GM12878 (cell line): ENCODE measurements around the gene KCNK7.
A peak's percentile ranks its signal among the peaks of the same experiment; 100 is the strongest.

Experiments
- EP300 ChIP-seq, 2 experiments: fragments of 150-350 bp in 1 of 2; IDR thresholded peaks; 2 replicates each; pipeline ENCODE4 v1.6.1; 2011 to 2012; ENCODE audit warnings: low read depth in 2 of 2, low read length in 2 of 2, borderline replicate concordance in 1 of 2, improper control_type of control experiment in 1 of 2, inconsistent platforms in 1 of 2; ENCODE audit not compliant: control insufficient read depth in 1 of 2
- POLR2A ChIP-seq: IDR thresholded peaks from 2 replicates; pipeline ENCODE4 v1.6.1; 2011; ENCODE audit warnings: low read depth, mild to moderate bottlenecking, low read length
- RAD21 ChIP-seq: IDR thresholded peaks from 2 replicates; pipeline ENCODE4 v1.6.1; 2011; ENCODE audit warnings: mild to moderate bottlenecking, low read depth, low read length, moderate library complexity; ENCODE audit not compliant: insufficient read depth
- SMAD1 ChIP-seq: fragments of 450-650 bp; IDR thresholded peaks from 2 replicates; pipeline ENCODE4 v1.6.1; 2018; ENCODE audit warnings: mild to moderate bottlenecking, low read depth; ENCODE audit not compliant: partially characterized antibody
- TF ChIP-seq, protein P1 (sequence below): IDR thresholded peaks from 2 replicates; pipeline ENCODE4 v1.6.1; 2012; ENCODE audit warnings: low read depth, low read length, improper control_type of control experiment
- TF ChIP-seq, protein P2 (sequence below), 3 experiments: IDR thresholded peaks in 2 of 3; conservative IDR thresholded peaks in 1 of 3; 2 replicates each; pipeline ENCODE4 v1.5.1; 2011; ENCODE audit warnings: low read depth in 3 of 3, low read length in 3 of 3, mild to moderate bottlenecking in 3 of 3, control low read depth in 2 of 3, moderate library complexity in 2 of 3, inconsistent platforms in 1 of 3, mixed read lengths in 1 of 3; ENCODE audit not compliant: control insufficient read depth in 2 of 3, insufficient read depth in 1 of 3; ENCODE audit errors: extremely low read depth in 1 of 3

DNA sequence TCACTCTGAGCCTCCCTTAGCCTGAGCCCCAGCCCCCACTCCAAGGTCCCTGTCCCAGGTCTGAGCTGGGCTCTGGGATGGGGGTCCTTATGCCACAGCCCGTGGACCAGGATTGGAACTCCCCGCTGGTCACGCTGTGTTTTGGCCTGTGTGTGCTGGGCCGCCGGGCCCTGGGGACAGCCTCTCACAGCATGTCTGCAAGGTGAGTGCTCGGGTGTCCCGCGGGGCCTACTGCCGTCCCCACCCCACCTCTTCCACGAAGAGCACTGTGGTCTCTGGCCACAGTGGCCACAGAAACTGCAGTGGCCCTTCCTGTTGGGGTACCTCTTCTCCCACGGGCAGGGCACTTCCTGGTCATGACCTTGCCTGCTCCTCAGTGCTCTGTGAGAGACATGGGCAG lies 38.8 kb upstream of the KCNK7 start:
- TF ChIP-seq, protein P1, sequence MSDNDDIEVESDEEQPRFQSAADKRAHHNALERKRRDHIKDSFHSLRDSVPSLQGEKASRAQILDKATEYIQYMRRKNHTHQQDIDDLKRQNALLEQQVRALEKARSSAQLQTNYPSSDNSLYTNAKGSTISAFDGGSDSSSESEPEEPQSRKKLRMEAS: no peak
- TF ChIP-seq RAD21: no peak
- TF ChIP-seq SMAD1: no peak
- TF ChIP-seq EP300 (IDR thresholded peaks at IDR 0.05; ENCODE audit: borderline replicate concordance in 1 of 2, control insufficient read depth in 1 of 2, low read depth in 2 of 2, low read length in 2 of 2): no peak
- TF ChIP-seq POLR2A: 0 out of 2 replicates have a peak, but pooled peaks have one; percentile 20
- TF ChIP-seq, protein P2, sequence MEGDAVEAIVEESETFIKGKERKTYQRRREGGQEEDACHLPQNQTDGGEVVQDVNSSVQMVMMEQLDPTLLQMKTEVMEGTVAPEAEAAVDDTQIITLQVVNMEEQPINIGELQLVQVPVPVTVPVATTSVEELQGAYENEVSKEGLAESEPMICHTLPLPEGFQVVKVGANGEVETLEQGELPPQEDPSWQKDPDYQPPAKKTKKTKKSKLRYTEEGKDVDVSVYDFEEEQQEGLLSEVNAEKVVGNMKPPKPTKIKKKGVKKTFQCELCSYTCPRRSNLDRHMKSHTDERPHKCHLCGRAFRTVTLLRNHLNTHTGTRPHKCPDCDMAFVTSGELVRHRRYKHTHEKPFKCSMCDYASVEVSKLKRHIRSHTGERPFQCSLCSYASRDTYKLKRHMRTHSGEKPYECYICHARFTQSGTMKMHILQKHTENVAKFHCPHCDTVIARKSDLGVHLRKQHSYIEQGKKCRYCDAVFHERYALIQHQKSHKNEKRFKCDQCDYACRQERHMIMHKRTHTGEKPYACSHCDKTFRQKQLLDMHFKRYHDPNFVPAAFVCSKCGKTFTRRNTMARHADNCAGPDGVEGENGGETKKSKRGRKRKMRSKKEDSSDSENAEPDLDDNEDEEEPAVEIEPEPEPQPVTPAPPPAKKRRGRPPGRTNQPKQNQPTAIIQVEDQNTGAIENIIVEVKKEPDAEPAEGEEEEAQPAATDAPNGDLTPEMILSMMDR (IDR thresholded peaks at IDR 0.05 in 2 of 3, conservative IDR thresholded peaks at IDR 0.05 in 1 of 3; ENCODE audit: control insufficient read depth in 2 of 3, extremely low read depth in 1 of 3, insufficient read depth in 1 of 3, low read depth in 3 of 3, low read length in 3 of 3): no peak
